HepG2 (cell line): ENCODE results near the gene MACROD2. TPM values are rescaled to one million over a fixed set of nuclear protein-coding genes. Genes with fewer than 3 reads are reported as not detected.

Source experiments
- ATAC-seq: fragments of 200-7000 bp; cut with Tn5 transposase; 3 replicates; pipeline ENCODE4 v1.9.1; 2020; ENCODE audit warnings: mild to moderate bottlenecking, moderate library complexity
- BruUV-seq: library from RNA; stranded (reverse); fragments of 400-500 nt; replicated peaks from 2 replicates; lab custom pipeline; 2021; lab: Mats Ljungman, UMichigan
- CTCF ChIA-PET: fragments of 300-600 bp; formaldehyde crosslinking; extraction: SDS; loops from one replicate; lab custom pipeline; 2021; ENCODE audit warnings: low total read pairs, inconsistent platforms, low intra/inter-chr PET ratio; lab: Yijun Ruan, JAX
- POLR2A ChIA-PET: fragments of 350-600 bp; sonication (Branson Sonifier 250); formaldehyde crosslinking; loops from one replicate; lab custom pipeline; 2020; ENCODE audit warnings: antibody characterized with exemption, inconsistent platforms; lab: Yijun Ruan, JAX
- DNase-seq: peaks from one replicate; pipeline ENCODE4 v3.0.0-alpha.2; 2015; ENCODE audit warnings: low spot score
- FAIRE-seq: peaks from 3 replicates; lab custom pipeline; 2011; peaks lifted over from hg19 to GRCh38; lab: Jason Lieb, UNC
- H2AFZ ChIP-seq: one replicate; pipeline ENCODE4 v1.6.1; 2011; ENCODE audit warnings: low read length, inconsistent platforms
- H3K27ac ChIP-seq: fragments of 300-600 bp; 3 replicates; pipeline ENCODE4 v1.8.0; 2011; ENCODE audit warnings: mixed run types, mild to moderate bottlenecking, mixed read lengths, low read length, inconsistent platforms; ENCODE audit not compliant: insufficient read depth; ENCODE audit errors: extremely low read length
- H3K27me3 ChIP-seq, 2 experiments: fragments of 200-600 bp in 1 of 2; 2 replicates in 1 of 2; 3 replicates in 1 of 2; pipeline versions ENCODE4 v1.6.0 to v1.8.0; 2011; ENCODE audit warnings: low read length in 2 of 2, mild to moderate bottlenecking in 2 of 2, moderate library complexity in 2 of 2, inconsistent platforms in 1 of 2; ENCODE audit not compliant: insufficient read depth in 2 of 2, control insufficient read depth in 1 of 2
- H3K36me3 ChIP-seq, 2 experiments: fragments of 200-600 bp in 1 of 2; replicated peaks in 1 of 2; 2 replicates in 1 of 2; 3 replicates in 1 of 2; pipeline versions ENCODE4 v1.5.1 to v1.8.0; 2011; ENCODE audit warnings: low read length in 2 of 2, inconsistent platforms in 1 of 2; ENCODE audit not compliant: insufficient read depth in 2 of 2, control insufficient read depth in 1 of 2
- H3K4me1 ChIP-seq: 2 replicates; pipeline ENCODE4 v1.5.1; 2012; ENCODE audit warnings: low read length, inconsistent platforms; ENCODE audit not compliant: insufficient read depth
- H3K4me2 ChIP-seq: 2 replicates; pipeline ENCODE4 v1.6.0; 2011; ENCODE audit warnings: low read depth, low read length, inconsistent platforms
- H3K4me3 ChIP-seq, 3 experiments: fragments of 200-600 bp in 1 of 3; sonication (generic), shearing (Covaris generic) in 1 of 3; replicated peaks in 1 of 3; 2 replicates each; pipeline ENCODE4 v1.5.1; 2011 to 2016; ENCODE audit warnings: low read length in 3 of 3, inconsistent platforms in 2 of 3, low read depth in 2 of 3, mild to moderate bottlenecking in 2 of 3, control low read depth in 1 of 3, mixed read lengths in 1 of 3; ENCODE audit not compliant: insufficient read depth in 1 of 3
- H3K79me2 ChIP-seq: one replicate; pipeline ENCODE4 v1.6.1; 2011; ENCODE audit warnings: low read length, inconsistent platforms; ENCODE audit not compliant: insufficient read depth
- H3K9ac ChIP-seq: 2 replicates; pipeline ENCODE4 v1.6.0; 2011; ENCODE audit warnings: mild to moderate bottlenecking, low read depth, low read length, inconsistent platforms; ENCODE audit not compliant: insufficient read depth
- H3K9me3 ChIP-seq: 2 replicates; pipeline ENCODE4 v1.5.1; 2012; ENCODE audit warnings: mild to moderate bottlenecking, low read length
- H4K20me1 ChIP-seq: 2 replicates; pipeline ENCODE4 v1.6.0; 2011; ENCODE audit warnings: inconsistent platforms, mild to moderate bottlenecking, low read length, moderate library complexity; ENCODE audit not compliant: insufficient read depth
- ATRX ChIP-seq: sonication (generic); formaldehyde crosslinking; IDR thresholded peaks from 2 replicates; pipeline ENCODE4 v1.4.0; 2020; ENCODE audit warnings: missing genetic modification reagents, borderline replicate concordance
- HIVEP1 ChIP-seq: sonication (generic); formaldehyde crosslinking; IDR thresholded peaks from 2 replicates; pipeline ENCODE4 v1.4.0; 2020; ENCODE audit warnings: mild to moderate bottlenecking, missing genetic modification reagents
- HMG20A ChIP-seq: IDR thresholded peaks from 2 replicates; pipeline ENCODE4 v1.6.1; 2016; ENCODE audit warnings: borderline replicate concordance
- HNRNPL ChIP-seq: fragments of 200-400 bp; formaldehyde crosslinking; IDR thresholded peaks from 2 replicates; pipeline ENCODE4 v1.6.1; 2017; ENCODE audit warnings: mild to moderate bottlenecking, low read depth, low read length
- PHB2 ChIP-seq: fragments of 450-650 bp; IDR thresholded peaks from 2 replicates; pipeline ENCODE4 v1.6.1; 2018; ENCODE audit not compliant: partially characterized antibody
- SNRNP70 ChIP-seq: fragments of 200-400 bp; formaldehyde crosslinking; IDR thresholded peaks from 2 replicates; pipeline ENCODE4 v1.6.1; 2017; ENCODE audit warnings: mild to moderate bottlenecking, low read depth, low read length, moderate library complexity
- ZBTB38 ChIP-seq: sonication (generic); formaldehyde crosslinking; IDR thresholded peaks from 2 replicates; pipeline ENCODE4 v1.5.1; 2020; ENCODE audit warnings: mild to moderate bottlenecking, missing genetic modification reagents
- WGBS: methylation state at CpG from one replicate; pipeline ENCODE4 v1.1.6; 2017; ENCODE audit warnings: low lambda C conversion rate; 5-methylcytosine and 5-hydroxymethylcytosine counted together
- in situ Hi-C: cut with HindIII; loops from 2 replicates; pipeline ENCODE4 v1.10.0; 2017; ENCODE audit warnings: low pct_unique_long_range_greater_than_20kb; ENCODE audit not compliant: extremely low pct_ligation_motif_present
- intact Hi-C: fragments of 100-400 bp; cut with micrococcal nuclease; formaldehyde crosslinking; loops from one replicate; pipeline ENCODE4 v1.10.0; 2022; ENCODE audit not compliant: unreplicated experiment
- polyA plus RNA-seq, 8 experiments: library from polyadenylated mRNA; depleted of rRNA in 3 of 8; stranded (reverse) in 7 of 8; unstranded in 1 of 8; fragments of >200 nt; fragmentation: Illumina TruSeq in 4 of 8; extraction: Trizol in 4 of 8; gene quantifications; 2 replicates each; pipeline versions ENCODE4 v1.2.1 to v1.2.3, GENCODE V29; 2011 to 2016; ENCODE audit warnings: low read depth in 4 of 8, missing spikeins in 1 of 8, mixed read lengths in 1 of 8; ENCODE audit not compliant: insufficient read depth in 1 of 8
- total RNA-seq, 5 experiments: library from RNA; depleted of rRNA; stranded (reverse); fragments of >200 nt; fragmentation: Illumina TruSeq; extraction: Trizol; gene quantifications; 2 replicates each; pipeline ENCODE4 v1.2.3, GENCODE V29; 2016; ENCODE audit warnings: low read depth in 1 of 5
- TF ChIP-seq, protein P1 (sequence below): sonication (generic); formaldehyde crosslinking; IDR thresholded peaks from 2 replicates; pipeline ENCODE4 v1.5.1; 2020; ENCODE audit warnings: missing genetic modification reagents, mild to moderate bottlenecking, borderline replicate concordance

The MACROD2 gene
- total and polyA plus RNA-seq, 2 of the 13 experiments (the other 11 are each of a cell fraction or from before 2014, with no cell fraction given) = 0.13 to 0.51 TPM

- Histone ChIP-seq H3K4me3 (no peak overlapping the region), H4K20me1 (no peaks in the 10 kb centered on the region), H3K27ac (no peak overlapping the region), H3K27me3 (no peaks in the 10 kb centered on the region), H3K36me3 (no peaks in the 10 kb centered on the region), H3K4me2 (no peak overlapping the region), H2AFZ (no peak overlapping the region), H3K9me3 (no peaks in the 10 kb centered on the region), H3K9ac (no peak overlapping the region), H3K4me1 (0 out of 2 replicates have a peak, but pooled peaks cover 8% of the 10 kb centered on the region), H3K79me2 (no peaks in the 10 kb centered on the region)
- intact Hi-C loops (no loop called here), in situ Hi-C loops (no loop called here)
- FAIRE-seq = no peak
- DNase-seq = no peak
- POLR2A ChIA-PET = no interaction called here
- BruUV-seq = no TSS peak
- ATAC-seq = no peak
- CTCF ChIA-PET = no interaction called here
- TF ChIP-seq ZBTB38 (no peak), HIVEP1 (CRISPR knock-in tag) (no peak), HMG20A (no peak)
- WGBS = 70% methylated on average over 4 of the region's 4 CpGs
Measured at GRCh38 chr20:14932040-14932439, 936.7 kb downstream of the MACROD2 start.

- no TSS peak for BruUV-seq
- Histone ChIP-seq H3K79me2 (no peaks in the 10 kb centered on the region), H3K4me3 (no peak overlapping the region), H4K20me1 (no peaks in the 10 kb centered on the region)
- CTCF ChIA-PET = no interaction called here
- intact Hi-C loops = no loop called here
- WGBS = 0% methylated on average over 1 of the region's 1 CpG
- no peak for FAIRE-seq
- TF ChIP-seq, protein P1, sequence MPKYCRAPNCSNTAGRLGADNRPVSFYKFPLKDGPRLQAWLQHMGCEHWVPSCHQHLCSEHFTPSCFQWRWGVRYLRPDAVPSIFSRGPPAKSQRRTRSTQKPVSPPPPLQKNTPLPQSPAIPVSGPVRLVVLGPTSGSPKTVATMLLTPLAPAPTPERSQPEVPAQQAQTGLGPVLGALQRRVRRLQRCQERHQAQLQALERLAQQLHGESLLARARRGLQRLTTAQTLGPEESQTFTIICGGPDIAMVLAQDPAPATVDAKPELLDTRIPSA (CRISPR knock-in tag) = no peak
- no peak for TF ChIP-seq HMG20A
- TF ChIP-seq PHB2 = no peak
- no peak for TF ChIP-seq SNRNP70
- no peak for TF ChIP-seq HNRNPL
- no peak for TF ChIP-seq ATRX (CRISPR knock-in tag)
- TF ChIP-seq, all 625 proteins: peak for 0
- in situ Hi-C loops = no loop called here
- no peak overlapping the region for H3K4me2 ChIP-seq
- no peaks in the 10 kb centered on the region for H3K27me3 ChIP-seq
- no peak overlapping the region for H3K27ac ChIP-seq
- peaks cover 9% of the 10 kb centered on the region for H3K9me3 ChIP-seq
- H3K4me1 ChIP-seq = 0 out of 2 replicates have a peak, but pooled peaks cover 8% of the 10 kb centered on the region
- DNase-seq (no peak), ATAC-seq (no peak)
- POLR2A ChIA-PET = no interaction called here
- no peak overlapping the region for H3K9ac ChIP-seq
- no peaks in the 10 kb centered on the region for H3K36me3 ChIP-seq
- H2AFZ ChIP-seq = no peak overlapping the region
Measured at GRCh38 chr20:14935285-14935684, 940.0 kb downstream of the MACROD2 start.
